DMS153 treated with DMSO at 0.1 percent for 48 hours (cell line): ENCODE results near the gene SLC38A8.

ENCODE experiments used
- DNase-seq: peaks from one replicate; lab custom pipeline; 2025; ENCODE audit not compliant: unreplicated experiment; lab: John Stamatoyannopoulos, UW

Gene SLC38A8

DNA sequence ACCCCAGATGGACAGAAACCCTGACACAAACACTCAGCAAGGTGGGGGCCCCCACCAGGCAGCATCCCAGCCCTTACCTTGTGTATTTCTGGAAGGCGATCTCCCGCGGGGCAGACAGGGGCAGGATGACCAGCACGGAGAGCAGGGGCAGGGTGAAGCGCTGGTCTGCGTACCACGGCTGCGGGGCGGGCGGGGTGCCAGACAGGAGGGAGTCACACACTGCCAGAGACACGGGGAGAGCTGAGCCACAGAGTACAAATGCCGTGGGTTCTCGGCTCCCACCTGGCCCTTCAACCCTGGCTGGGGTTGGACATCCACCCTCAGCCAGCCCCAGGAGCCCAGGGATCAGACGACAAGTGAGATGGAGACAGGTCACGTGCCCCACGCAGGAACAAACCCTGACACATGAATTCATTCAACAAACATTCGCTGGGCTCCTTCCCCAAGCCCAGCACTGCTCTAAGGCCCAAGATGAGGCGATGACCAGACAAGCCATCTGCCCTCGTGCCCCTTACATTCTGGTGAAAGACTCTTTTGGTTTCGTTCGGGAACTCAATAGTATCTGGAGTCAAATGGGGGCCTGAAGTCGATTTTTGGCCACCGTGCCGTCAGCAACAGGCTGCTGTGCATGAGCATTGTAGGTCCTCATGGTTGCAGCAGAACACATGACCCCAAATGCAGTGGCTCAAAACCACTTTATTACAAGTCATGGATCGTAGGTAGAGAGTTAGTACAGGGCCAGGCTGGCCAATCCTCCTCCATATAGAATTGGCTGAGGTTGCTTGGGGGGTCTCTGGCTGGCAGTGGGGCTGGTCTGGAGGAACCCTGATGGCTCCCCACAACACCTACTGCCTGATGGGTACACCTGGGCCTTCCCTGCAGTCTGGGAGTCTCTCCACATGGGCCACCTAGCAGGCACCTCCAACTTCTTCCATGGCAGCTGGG, 9.1 kb downstream of the SLC38A8 start:
- no peak for DNase-seq

DNA sequence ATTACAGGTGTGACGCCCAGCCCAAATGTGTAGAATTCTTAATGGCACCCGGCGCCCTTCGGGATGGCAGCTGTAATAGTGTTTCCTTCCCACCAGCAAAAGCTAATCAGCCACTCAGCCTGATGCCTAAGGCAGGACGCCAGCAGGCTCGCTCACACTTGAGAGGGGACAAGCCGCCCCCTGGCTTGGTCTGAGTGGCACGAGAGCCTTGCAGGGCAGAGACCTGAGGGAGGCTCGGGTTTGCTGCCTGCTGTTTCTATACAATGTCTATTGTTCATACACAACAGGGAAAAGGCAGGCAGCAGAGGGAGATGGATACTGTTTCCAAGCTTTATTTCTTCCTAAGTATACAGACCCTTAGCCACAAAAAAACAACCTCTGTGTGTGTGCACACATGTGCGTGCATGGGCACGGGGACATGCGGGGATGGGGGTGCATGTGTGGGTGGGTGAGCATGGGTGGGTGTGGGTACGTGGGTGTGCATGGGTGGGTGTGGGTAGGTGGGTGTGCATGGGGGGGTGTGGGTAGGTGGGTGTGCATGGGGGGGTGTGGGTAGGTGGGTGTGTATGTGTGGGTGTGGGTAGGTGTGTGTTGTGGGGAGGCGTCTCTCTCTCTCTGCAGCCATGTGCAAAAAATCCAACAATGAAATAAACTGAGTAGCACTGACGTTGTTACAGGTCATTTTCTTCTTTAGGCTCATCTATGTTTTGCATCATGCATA, 10.0 kb downstream of the SLC38A8 start:
- DNase-seq, result no peak

GRCh38 chr16:84031556-84031955, 11.0 kb downstream of the SLC38A8 start:
- no peak for DNase-seq

DNA sequence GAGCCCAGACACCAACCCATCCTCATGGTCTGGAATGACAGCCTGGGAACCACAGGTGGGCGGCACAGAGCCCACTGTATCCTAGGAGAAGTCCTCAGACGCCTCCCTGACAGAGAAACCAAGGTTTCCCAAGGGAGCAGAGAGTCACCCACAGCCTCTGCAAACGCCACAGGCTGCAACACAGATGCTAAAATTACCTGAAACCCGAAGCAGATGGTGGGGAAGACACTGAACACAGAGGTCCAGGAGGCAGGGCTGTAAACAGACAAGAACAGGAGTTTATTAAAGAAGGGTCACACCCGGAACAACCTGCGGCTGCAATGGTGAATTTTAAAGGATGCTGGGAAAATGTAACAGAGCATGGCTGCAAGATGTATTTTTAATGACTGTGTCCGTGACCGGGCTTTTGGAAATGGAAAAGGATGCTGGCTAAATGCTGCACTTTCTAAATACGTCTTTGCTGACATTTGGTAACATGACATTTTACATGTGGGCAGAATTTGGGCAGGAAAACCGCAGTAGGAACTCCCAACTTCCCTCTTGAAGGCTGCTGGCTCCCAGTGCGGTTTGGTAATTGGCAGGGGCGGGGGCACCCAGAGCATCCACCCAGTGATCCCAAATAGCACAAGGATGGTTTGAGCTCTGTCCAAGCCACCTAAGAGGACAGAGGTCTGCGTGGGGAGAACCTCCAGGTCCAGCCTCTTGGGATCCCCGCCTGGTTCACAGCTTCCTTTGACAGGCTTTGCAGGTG, 13.1 kb downstream of the SLC38A8 start:
- no peak for DNase-seq

- DNase-seq, result no peak
Measured at GRCh38 chr16:84027625-84028024, 15.0 kb downstream of the SLC38A8 start.

DNA sequence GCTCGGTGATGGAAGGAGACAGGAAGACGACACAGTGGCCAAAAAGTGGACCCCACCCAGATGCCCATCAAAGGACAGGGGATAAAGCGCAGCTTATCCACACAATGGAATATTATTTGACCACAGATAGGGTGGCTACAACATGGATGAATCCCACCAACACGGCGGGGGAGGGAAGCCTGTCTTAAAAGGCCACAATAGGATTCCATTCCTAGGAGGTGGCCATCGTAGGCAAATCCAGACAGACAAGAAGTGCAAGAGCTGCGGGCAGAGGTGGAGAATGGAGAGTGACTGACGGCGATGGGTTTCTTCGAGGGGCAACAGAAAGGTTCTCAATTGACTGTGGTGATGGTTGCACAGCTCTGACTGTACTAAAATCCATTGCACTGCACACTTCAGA, 16.0 kb downstream of the SLC38A8 start:
- no peak for DNase-seq

DNA sequence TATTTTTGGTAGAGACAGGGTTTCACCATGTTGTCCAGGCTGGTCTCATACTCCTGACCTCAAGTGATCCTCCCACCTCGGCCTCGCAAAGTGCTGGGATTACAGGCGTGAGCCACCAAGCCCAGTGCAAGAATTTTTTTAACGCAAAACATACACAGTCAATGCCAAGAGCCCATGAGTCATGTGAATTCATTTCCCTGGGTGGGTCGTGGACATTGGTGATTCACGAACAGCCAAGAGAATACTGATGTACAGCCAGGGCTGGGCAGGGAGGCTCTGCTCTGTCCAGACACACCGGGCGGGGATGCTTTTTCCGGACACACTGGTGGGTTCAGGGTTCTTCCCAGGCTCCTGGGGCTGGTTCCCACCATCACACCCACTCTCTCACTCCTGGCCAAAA, 17.7 kb downstream of the SLC38A8 start:
- no peak for DNase-seq

GRCh38 chr16:84022644-84023043, 20.0 kb downstream of the SLC38A8 start:
- no peak for DNase-seq

GRCh38 chr16:84021488-84021887, 21.1 kb downstream of the SLC38A8 start:
- DNase-seq, result no peak

GRCh38 chr16:84020353-84020752, 22.2 kb downstream of the SLC38A8 start:
- DNase-seq, result no peak

DNA sequence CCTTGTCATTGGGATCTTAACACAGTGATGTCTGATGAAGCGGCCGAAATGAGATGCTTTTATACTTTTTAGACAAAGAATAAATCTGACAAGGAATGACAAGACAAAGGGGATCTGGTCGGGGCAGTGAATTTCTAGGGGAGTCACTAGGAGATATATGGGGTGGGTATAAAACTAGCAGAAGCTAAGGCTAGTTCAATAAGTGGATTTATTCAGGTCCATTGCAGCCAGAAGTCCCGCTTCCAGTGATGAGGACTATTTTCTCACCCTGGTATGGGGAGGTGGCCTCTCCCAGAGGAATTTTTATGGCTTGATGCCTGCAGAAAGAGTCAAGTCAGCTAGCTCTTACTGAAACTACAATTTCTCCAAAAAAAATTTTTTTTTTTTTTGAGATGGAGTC, 23.9 kb downstream of the SLC38A8 start:
- DNase-seq, result no peak

DNA sequence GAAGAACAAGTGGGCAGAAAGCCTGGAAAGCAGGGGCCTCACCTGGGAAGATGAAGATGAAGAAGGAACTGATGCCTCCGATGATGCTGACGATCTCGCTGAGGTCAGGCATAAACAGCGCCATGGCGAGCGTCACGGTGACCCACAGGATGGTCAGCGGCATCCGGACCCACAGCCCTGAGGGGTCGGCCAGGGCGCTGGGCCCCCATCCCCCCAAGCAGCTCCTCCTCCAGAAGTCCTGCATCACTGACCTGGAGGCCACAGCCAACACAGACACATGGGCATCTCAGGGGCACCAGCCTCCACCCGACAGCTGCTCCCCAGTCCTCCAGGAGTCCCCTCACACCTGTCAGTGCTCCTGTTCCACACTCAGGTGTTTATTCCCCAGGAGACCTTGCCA, 26.1 kb downstream of the SLC38A8 start:
- no peak for DNase-seq

DNA sequence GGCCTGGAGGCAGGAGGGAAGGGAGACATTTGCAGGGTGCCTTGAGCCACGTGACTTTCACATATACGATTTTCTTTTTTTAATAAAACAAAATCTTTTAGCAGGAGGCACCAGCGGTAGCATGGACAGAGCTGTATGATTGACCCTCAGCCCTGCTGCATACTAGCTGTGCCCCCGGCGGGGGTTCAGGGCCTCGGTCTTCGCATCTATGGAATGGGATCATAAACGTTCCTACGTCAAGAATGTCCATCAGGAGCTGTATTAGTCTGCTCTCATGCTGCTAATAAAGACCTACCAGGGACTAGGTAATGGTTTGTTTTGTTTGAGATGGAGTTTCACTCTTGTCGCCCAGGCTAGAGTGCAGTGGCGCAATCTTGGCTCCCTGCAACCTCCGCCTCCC, 27.2 kb downstream of the SLC38A8 start:
- DNase-seq, result no peak

GRCh38 chr16:84014570-84015327, 27.8 kb downstream of the SLC38A8 start:
- no peak for DNase-seq

GRCh38 chr16:84013787-84014569, 28.6 kb downstream of the SLC38A8 start:
- peak; percentile 80 for DNase-seq

DNA sequence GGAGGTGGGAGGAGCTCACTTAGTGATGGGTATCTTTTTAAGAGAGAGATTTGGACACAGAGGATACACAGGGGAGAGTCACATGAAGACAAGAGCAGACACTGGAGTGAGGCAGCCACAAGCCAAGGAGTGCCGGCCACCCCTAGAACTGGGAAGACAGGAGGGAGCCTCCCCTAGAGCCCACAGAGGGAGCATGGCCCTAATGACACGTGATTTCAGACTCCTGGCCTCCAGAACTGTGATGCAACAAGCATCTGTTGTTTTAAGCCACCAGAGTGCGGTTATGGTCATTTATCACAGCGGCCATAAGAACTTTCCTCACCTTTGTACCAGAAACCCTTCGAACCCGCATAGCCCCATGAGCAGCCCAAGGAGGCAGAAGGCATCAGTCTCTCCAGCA, 33.3 kb downstream of the SLC38A8 start:
- DNase-seq, result no peak

- DNase-seq, result no peak
Measured at GRCh38 chr16:84007965-84008364, 34.6 kb downstream of the SLC38A8 start.

DNA sequence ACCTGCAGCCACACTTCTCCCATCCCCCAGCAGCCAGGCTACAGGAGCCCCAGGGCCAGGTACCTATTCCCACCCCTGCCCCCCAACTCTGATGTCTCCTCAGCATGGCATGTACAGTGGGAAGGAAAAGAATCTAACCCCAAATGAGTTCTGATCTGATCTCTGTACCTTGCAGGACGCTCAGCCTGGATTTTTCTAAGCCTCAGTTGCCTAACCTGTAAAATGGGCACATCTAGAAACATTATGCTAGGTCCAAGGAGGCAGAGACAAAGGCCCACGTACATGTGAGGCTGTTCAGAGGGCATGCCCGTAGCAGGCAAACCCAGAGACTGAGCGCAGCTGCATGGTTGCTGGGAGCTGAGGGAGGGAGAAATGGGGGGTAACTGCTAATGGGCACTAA, 35.1 kb downstream of the SLC38A8 start:
- no peak for DNase-seq

DNA sequence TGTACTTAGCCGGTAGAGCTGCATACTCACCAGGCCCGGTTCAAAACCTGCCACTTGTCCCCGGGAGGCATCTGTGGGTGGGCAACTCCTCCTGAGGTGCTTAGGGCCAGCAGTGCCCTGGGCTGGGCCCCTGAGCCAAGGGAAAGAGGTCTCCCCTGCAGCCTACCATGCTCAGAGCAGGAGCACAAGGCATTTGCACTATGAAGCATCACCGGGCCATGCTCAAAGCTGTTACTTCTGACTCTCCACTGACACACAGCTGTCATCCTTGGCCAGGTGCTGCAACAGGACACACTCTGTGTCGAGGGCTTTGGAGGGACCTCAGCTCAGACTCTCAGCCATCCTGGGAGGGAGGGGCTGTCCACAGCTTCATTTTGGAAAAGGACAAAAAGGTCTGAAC, 37.2 kb downstream of the SLC38A8 start:
- no peak for DNase-seq

- no peak for DNase-seq
Measured at GRCh38 chr16:84004442-84004841, 38.2 kb downstream of the SLC38A8 start.
